A549 (cell line): ENCODE data around the gene AHI1.

Experiments used
- CEBPB ChIP-seq, 2 experiments: fragments of >200 bp in 1 of 2; sonication (Bioruptor Twin) in 1 of 2; formaldehyde crosslinking in 1 of 2; IDR thresholded peaks; 2 replicates each; pipeline ENCODE4 v1.6.1; 2012 to 2016
- CTCF ChIP-seq: fragments of >200 bp; sonication (Bioruptor Twin); formaldehyde crosslinking; IDR thresholded peaks from 3 replicates; pipeline ENCODE4 v1.5.1; 2016
- EP300 ChIP-seq, 2 experiments: fragments of >200 bp; sonication (Bioruptor Twin); formaldehyde crosslinking; IDR thresholded peaks; 2 replicates in 1 of 2; 3 replicates in 1 of 2; pipeline ENCODE4 v1.6.1; 2016 to 2017
- HOXA7 ChIP-seq: fragments of 250-450 bp; sonication (Bioruptor Pico); IDR thresholded peaks from 2 replicates; pipeline ENCODE4 v1.5.0; 2020; ENCODE audit warnings: mild to moderate bottlenecking, moderate library complexity
- MAX ChIP-seq: IDR thresholded peaks from 2 replicates; pipeline ENCODE4 v1.6.1; 2012
- MAZ ChIP-seq: fragments of 150-350 bp; IDR thresholded peaks from 2 replicates; pipeline ENCODE4 v1.6.1; 2014; ENCODE audit warnings: antibody characterized with exemption, low read depth, low read length, borderline replicate concordance
- POLR2A ChIP-seq: IDR thresholded peaks from 2 replicates; pipeline ENCODE4 v1.6.1; 2012; ENCODE audit warnings: mild to moderate bottlenecking, low read length
- RAD21 ChIP-seq, 2 experiments: fragments of >200 bp in 1 of 2; sonication (Bioruptor Twin) in 1 of 2; formaldehyde crosslinking in 1 of 2; IDR thresholded peaks in 1 of 2; conservative IDR thresholded peaks in 1 of 2; 2 replicates in 1 of 2; 3 replicates in 1 of 2; pipeline ENCODE4 v1.6.1; 2012 to 2018; ENCODE audit warnings: inconsistent platforms in 1 of 2
- REST ChIP-seq: fragments of 200-600 bp; sonication (generic); IDR thresholded peaks from 2 replicates; pipeline ENCODE4 v1.6.1; 2016; ENCODE audit warnings: antibody characterized with exemption, mild to moderate bottlenecking, moderate library complexity
- RFX5 ChIP-seq: fragments of 450-650 bp; IDR thresholded peaks from 2 replicates; pipeline ENCODE4 v1.7.1; 2014; ENCODE audit warnings: antibody characterized with exemption, mild to moderate bottlenecking, moderate library complexity
- SMC3 ChIP-seq: fragments of >200 bp; sonication (Bioruptor Twin); formaldehyde crosslinking; IDR thresholded peaks from 3 replicates; pipeline ENCODE4 v1.6.1; 2018; ENCODE audit warnings: inconsistent platforms
- SREBF2 ChIP-seq: fragments of 450-650 bp; IDR thresholded peaks from 2 replicates; pipeline ENCODE4 v1.6.1; 2014; ENCODE audit warnings: mild to moderate bottlenecking, moderate library complexity

GRCh38 chr6:135517527-135517926 lies 20.0 kb upstream of the AHI1 start:
- TF ChIP-seq POLR2A (no peak), SMC3 (no peak), RFX5 (no peak), REST (no peak), MAZ (no peak), HOXA7 (CRISPR knock-in tag) (no peak), EP300 (IDR thresholded peaks at IDR 0.05) (no peak), CTCF (no peak), CEBPB (IDR thresholded peaks at IDR 0.05) (no peak), SREBF2 (no peak), MAX (no peak), RAD21 (conservative IDR thresholded peaks at IDR 0.05 in 1 of 2, IDR thresholded peaks at IDR 0.05 in 1 of 2) (no peak)
